ENCODE data around the gene BATF3.
"Not testable (repeated sequence)": the region's sequence is repeated elsewhere in the genome, so short reads cannot be mapped to it uniquely, and the experiment has no call there.

The BATF3 gene

DNA sequence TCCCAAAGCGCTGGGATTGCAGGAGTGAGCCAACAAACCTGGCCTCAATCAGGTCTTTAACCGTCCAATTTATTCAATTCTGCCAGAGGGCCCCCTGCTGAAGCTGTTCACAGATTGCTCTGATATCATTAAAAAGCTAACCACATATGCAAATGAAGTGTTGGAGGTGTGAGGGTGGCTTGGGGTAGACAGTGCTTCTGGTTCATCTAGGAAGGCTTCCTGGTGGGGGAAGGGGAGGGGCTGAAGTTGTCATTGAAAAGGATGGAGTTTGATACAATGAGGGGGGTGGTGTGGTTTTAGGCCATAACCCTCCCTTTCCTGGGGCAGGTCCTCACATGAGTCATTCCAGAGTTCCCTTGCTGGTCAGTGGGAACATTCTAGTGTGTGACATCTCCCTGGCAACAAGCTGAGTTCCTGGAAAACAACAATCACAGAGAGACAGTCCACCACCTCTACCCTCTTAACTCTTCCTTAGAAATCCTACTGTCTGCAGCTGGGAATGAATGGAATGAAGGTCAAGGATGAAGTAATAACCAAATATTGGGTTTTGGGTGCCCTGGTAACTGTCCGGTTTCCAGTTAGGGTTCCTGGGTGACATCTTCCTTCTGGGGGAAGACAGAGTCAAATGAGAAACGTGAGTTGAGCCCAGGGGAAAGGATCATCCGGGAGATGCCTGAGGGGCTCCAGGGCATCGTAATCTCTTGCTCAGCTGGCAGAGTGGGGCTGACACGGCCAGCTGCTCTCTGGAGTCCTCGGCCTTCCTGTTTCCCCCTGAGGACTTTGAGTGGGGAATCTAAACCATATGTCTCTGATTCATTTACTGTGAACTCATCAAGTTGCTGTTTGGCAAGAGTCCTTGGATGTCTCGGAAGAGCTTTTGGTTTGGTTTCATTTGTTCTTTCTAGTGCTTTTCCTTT is 32.2 kb downstream of the BATF3 start:
- H3K9ac ChIP-seq (ENCODE audit: low read depth, low read length): no peak overlapping the region
- no peaks in the 10 kb centered on the region for H3K36me3 ChIP-seq (ENCODE audit: insufficient read depth, low read length)
- H3K4me1 ChIP-seq (ENCODE audit: insufficient read depth, low read length): peaks cover 29% of the 10 kb centered on the region
- H3K9me3 ChIP-seq (ENCODE audit: control insufficient read depth, insufficient read depth, low read length): no peaks in the 10 kb centered on the region

DNA sequence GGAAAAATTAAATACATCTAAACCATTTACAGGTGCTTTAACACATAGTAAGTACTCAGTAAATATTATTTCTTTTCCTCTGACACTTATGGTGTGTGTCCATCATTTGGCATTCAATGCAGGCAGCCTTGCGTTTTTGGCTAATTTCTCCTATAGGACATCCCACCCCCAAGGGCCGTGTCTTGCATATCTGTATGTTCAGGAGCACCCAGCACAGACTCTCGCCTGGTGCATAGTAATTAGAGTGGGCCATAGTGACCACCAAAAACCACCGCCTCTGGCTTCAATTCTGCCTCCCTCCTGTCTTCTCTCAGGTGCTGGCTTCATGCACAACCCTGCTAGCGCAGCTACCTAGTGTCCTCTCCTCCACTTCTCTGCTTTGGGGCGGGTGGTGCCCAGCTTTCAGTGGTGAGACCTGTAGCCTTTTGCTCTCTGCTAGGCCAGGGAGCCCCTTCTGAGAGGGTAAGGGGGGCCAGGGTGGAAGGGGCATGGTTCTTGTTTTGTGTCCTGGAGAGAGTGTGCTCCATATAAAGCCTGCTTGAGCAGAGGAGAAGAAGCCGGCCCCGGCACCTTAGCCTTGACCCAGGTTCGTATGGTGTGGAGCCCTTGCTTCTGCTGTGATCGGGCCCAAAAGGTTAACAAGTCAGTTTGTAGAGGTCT is 33.4 kb downstream of the BATF3 start:
- no peak overlapping the region for H3K9ac ChIP-seq (ENCODE audit: low read depth, low read length)
- H3K9me3 ChIP-seq (ENCODE audit: control insufficient read depth, insufficient read depth, low read length): no peaks in the 10 kb centered on the region
- peaks cover 22% of the 10 kb centered on the region for H3K4me1 ChIP-seq (ENCODE audit: insufficient read depth, low read length)
- H3K36me3 ChIP-seq (ENCODE audit: insufficient read depth, low read length): no peaks in the 10 kb centered on the region

DNA sequence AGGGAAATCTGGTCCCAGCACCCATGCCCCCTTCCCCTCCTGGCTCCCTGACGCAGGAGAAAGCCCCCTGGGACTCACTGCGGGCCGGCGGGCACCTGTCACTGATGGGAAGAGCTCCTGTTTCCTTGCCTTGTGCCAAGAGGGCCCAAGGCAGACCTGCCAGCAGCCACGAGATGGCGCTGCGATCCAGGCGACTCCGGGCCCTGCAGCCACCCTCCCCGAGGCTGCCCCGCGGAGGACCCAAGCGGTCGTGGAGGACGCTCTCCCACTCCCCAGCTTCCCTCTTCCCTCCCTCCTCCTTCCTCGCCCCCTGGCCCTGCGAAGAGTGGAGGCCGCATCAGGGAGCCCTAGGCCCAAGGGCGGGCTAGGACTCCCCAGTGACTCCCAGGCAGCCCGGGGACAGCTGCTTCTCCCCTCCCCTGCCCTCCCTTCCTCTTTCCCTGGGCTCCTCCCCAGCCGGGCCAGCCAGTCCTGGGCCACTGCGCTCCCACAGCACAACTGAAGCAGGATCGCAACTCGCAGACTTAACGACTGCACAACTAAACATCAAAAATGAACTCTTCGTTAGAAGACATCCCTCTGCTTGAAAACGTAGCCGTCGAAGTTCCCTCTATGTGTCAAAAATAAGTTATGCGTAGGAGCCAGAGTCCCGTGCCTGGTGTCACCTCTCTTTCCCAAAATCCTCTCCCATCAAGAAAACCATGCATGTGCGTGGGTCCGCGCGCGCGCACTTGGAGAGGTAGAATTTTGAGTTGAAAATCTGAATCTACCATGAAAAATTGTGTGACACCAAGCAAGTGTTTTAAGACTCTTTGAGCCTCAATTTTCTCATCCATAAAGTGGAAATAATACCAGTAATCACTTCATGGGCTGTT is 34.2 kb downstream of the BATF3 start:
- Histone ChIP-seq H3K36me3 (ENCODE audit: insufficient read depth, low read length) (no peaks in the 10 kb centered on the region), H3K9ac (ENCODE audit: low read depth, low read length) (peak overlapping the region; percentile 68), H3K9me3 (ENCODE audit: control insufficient read depth, insufficient read depth, low read length) (no peaks in the 10 kb centered on the region), H3K4me1 (ENCODE audit: insufficient read depth, low read length) (peaks cover 15% of the 10 kb centered on the region)

DNA sequence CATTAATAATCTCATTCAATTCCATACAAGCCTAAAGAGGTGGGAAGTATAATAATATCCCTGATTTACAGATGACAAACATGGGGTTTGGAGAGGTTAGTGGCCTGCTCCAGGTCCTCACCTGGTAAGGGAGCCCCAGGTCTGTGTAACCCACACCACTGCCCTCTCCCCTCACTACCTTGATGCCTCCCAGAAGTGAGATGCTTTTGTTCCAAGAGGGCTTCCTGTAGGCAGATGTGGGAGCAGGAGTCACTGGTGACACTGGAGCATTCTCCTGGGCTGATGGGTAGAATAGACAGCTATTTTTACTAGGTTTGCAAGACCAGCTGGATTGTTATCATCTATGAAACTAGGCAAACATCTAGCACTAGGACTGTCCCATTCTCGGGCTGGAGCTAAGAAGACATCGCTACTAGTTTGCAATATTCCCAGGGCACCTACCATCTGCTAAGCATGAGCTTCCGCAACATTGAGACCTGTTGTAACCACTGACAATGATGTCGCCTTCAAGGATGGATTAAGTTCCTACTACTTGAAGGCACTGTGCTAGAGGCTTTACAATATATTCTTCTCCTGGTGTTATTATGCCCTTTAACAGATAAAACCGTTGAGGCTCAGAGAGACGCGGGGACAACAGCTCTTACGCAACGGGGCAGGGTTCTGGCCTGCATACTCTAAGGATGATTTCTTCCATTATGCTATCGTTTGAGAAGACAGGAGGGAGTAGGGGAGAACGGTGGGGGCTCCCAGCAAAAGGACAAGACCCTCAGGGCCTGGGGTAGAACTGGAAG is 35.0 kb downstream of the BATF3 start:
- H3K4me1 ChIP-seq (ENCODE audit: insufficient read depth, low read length): peaks cover 10% of the 10 kb centered on the region
- no peaks in the 10 kb centered on the region for H3K9me3 ChIP-seq (ENCODE audit: control insufficient read depth, insufficient read depth, low read length)
- no peaks in the 10 kb centered on the region for H3K36me3 ChIP-seq (ENCODE audit: insufficient read depth, low read length)
- no peak overlapping the region for H3K9ac ChIP-seq (ENCODE audit: low read depth, low read length)

DNA sequence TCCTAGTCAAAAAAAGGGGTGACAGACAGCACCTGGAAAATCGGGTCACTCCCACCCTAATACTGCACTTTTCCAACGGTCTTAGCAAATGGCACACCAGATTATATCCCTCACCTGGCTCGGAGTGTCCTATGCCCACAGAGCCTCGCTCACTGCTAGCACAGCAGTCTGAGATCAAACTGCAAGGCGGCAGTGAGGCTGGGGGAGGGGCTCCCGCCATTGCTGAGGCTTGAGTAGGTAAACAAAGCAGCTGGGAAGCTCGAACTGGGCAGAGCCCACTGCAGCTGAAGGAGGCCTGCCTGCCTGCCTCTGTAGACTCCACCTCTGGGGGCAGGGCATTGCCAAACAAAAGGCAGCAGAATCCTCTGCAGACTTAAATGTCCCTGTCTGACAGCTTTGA is 41.4 kb downstream of the BATF3 start:
- peaks cover 20% of the 10 kb centered on the region; the same call in 1 of the 2 replicates for H3K4me1 ChIP-seq (ENCODE audit: insufficient read depth, low read length)
- H3K9ac ChIP-seq (ENCODE audit: low read depth, low read length); H3K36me3 ChIP-seq (ENCODE audit: insufficient read depth, low read length); H3K9me3 ChIP-seq (ENCODE audit: control insufficient read depth, insufficient read depth, low read length): not testable (repeated sequence)

DNA sequence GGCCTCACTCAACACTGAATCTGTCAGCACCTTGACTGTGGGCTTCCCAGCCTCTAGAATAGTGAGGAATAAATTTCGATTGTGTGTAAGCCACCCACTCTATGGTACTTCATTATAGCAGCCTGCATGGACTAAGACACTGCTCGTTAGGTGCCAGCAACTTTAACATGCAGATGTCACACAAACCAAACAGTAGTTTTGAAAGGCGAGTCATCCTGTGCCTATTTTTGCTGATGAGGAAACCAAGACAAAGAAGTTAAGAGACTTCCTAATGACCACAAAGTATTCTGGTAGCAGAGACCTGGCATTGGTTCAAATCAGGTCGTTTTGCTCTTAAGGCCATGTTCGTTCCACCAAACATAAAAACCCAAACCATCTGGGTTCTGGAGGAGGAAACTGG is 42.9 kb downstream of the BATF3 start:
- Histone ChIP-seq H3K4me1 (ENCODE audit: insufficient read depth, low read length) (peaks cover 20% of the 10 kb centered on the region; the same call in 1 of the 2 replicates), H3K36me3 (ENCODE audit: insufficient read depth, low read length) (no peaks in the 10 kb centered on the region), H3K9me3 (ENCODE audit: control insufficient read depth, insufficient read depth, low read length) (no peaks in the 10 kb centered on the region), H3K9ac (ENCODE audit: low read depth, low read length) (no peak overlapping the region)

DNA sequence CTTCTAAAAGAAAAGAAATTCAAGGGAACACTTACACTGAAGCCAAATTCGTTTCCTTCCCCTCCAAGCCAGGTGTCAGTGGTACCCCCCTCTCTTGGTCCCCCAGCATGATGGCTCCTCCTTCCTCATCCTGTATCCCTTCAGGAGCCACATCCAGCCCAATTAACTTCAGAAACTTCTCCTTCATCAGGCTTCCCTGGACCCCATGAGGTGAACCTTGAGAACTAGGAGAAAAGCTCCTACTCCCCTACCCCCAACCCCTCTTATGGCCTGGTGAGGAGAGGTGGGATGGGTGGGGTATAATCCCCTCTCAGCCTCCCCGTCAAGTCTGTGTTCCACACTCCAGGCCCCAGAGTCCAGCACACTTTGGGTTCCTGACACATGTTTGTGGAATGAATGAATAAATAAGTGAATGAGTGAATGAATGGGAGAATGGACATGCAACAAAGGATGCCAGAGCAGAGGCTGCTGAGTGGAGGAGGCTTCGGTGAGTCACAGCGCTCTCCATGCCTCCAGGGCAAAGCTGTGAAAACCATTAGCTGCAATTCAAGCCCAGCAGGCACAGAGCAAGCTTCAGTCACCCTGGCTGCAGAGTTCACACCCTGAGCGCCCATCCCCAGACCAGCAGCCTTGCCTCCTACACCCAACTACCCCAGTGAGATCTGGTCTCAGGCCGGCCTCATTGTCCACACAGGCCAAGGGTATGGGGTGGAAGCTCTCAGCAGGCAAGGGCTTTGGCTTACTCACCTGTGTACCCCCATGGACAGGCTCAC is 43.8 kb downstream of the BATF3 start:
- no peaks in the 10 kb centered on the region for H3K36me3 ChIP-seq (ENCODE audit: insufficient read depth, low read length)
- H3K9ac ChIP-seq (ENCODE audit: low read depth, low read length): no peak overlapping the region
- H3K9me3 ChIP-seq (ENCODE audit: control insufficient read depth, insufficient read depth, low read length): no peaks in the 10 kb centered on the region
- H3K4me1 ChIP-seq (ENCODE audit: insufficient read depth, low read length): peaks cover 20% of the 10 kb centered on the region; the same call in 1 of the 2 replicates

DNA sequence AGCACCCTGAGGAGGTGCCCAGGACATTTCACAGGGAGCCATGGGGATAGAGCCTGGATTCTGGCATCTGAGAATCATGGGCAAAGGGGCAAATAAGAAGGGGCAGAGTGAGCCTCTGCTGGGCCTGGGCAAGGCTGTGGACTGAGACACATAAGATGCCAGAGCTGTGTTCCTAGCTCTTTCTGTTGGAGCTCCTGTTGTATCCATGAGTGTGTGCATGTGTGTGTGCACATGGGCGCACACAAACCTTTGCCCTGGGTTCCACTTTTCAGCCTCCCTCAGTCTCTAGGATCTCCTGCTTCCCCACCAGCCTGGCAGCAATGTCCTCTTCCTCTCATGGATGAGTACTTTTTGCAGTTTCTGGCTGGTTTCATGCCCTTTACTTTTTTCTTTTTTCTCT is 47.0 kb downstream of the BATF3 start:
- H3K36me3 ChIP-seq (ENCODE audit: insufficient read depth, low read length): no peaks in the 10 kb centered on the region

DNA sequence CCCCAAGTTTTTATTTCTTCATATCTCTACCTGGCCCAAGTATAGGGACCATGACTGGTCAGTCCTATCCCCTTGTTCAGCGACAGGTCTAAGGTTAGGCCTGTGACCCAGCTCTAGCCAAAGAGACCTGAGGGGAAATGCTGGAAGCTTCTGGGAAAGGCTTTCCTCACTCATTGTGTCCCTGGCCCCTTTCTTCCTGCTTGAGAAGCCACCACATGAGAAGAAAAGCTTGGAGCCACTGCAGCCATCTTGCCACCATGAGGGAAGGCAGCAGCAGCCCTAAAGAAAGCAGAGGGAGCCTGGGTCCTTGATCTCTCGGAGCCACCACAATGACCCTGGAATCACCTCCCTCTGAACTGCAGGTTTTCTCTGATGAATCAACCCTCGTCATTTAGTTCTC is 47.7 kb downstream of the BATF3 start:
- H3K36me3 ChIP-seq (ENCODE audit: insufficient read depth, low read length): no peaks in the 10 kb centered on the region
- H3K4me1 ChIP-seq (ENCODE audit: insufficient read depth, low read length): peaks cover 15% of the 10 kb centered on the region; the same call in 1 of the 2 replicates
- no peaks in the 10 kb centered on the region for H3K9me3 ChIP-seq (ENCODE audit: control insufficient read depth, insufficient read depth, low read length)
- no peak overlapping the region for H3K9ac ChIP-seq (ENCODE audit: low read depth, low read length)

More for the DNA sequence above, 47.0 kb downstream of the BATF3 start:
- no peaks in the 10 kb centered on the region for H3K9me3 ChIP-seq (ENCODE audit: control insufficient read depth, insufficient read depth, low read length)
- H3K9ac ChIP-seq (ENCODE audit: low read depth, low read length): no peak overlapping the region
- peaks cover 15% of the 10 kb centered on the region; the same call in 1 of the 2 replicates for H3K4me1 ChIP-seq (ENCODE audit: insufficient read depth, low read length)

DNA sequence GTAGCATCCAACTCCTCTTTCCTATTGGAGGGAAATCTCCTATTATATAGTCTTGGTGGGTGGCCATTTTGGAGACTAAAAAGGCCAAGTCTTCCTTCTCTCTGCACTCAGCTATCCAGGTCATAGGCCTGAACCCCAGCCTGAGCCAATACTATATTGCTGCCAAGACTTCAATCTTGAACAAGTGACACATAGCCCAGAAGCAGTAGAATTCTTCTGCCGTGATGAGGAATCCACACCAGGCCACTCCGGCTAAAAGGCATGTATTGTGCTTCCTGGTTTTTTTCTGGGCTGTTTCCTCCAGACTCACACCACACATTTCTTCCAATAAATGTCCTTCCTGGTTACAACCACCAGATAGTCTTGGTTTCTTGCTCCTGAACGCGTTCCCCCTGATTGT is 48.1 kb downstream of the BATF3 start:
- H3K9me3 ChIP-seq (ENCODE audit: control insufficient read depth, insufficient read depth, low read length): no peaks in the 10 kb centered on the region

DNA sequence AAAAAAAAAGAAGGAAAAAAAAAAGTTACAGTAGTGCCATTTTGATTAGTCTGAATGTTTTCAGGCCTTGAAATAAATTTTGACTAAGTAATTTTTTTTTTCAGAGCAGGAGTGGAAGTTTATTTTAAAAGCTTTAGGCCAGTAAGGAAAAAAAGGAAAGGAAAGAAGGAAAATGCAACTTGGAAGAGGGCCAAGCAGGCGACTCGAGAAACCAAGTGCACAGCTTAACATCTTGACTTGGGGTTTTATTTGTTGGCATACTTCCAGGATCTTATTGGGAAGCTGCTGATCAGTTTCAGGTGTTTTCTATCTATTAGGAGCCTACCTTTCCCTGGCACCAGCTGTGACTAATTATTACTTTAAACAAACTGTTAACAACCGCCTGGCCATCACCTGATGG is 49.4 kb downstream of the BATF3 start:
- Histone ChIP-seq H3K9me3 (ENCODE audit: control insufficient read depth, insufficient read depth, low read length) (no peaks in the 10 kb centered on the region), H3K4me1 (ENCODE audit: insufficient read depth, low read length) (no peaks in the 10 kb centered on the region), H3K9ac (ENCODE audit: low read depth, low read length) (no peak overlapping the region), H3K36me3 (ENCODE audit: insufficient read depth, low read length) (no peaks in the 10 kb centered on the region)

More for the DNA sequence above, 48.1 kb downstream of the BATF3 start:
- H3K4me1 ChIP-seq (ENCODE audit: insufficient read depth, low read length): peaks cover 12% of the 10 kb centered on the region; the same call in 1 of the 2 replicates
- no peaks in the 10 kb centered on the region for H3K36me3 ChIP-seq (ENCODE audit: insufficient read depth, low read length)
- H3K9ac ChIP-seq (ENCODE audit: low read depth, low read length): no peak overlapping the region

DNA sequence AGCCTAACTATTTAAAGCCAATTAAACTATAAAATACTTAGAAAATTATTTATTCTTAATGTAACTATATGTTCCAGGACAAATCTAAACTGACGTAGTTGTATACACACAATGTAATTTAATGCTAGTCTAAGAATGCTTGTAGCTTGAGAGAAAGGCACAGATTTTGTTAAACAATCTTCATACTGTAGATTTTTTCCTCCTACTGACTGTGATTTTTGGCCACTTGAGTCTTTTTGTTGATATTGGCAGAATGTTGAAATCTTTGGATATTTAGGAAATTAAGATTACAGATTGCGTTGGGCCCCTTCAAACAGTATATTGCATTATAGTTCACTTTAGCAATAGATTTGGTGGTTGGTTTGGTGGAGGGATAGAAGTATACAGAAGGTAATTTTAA is 50.6 kb downstream of the BATF3 start:
- H3K4me1 ChIP-seq (ENCODE audit: insufficient read depth, low read length): no peaks in the 10 kb centered on the region
- H3K9ac ChIP-seq (ENCODE audit: low read depth, low read length): no peak overlapping the region
- no peaks in the 10 kb centered on the region for H3K9me3 ChIP-seq (ENCODE audit: control insufficient read depth, insufficient read depth, low read length)
- no peaks in the 10 kb centered on the region; the same call in 1 of the 2 replicates for H3K36me3 ChIP-seq (ENCODE audit: insufficient read depth, low read length)

DNA sequence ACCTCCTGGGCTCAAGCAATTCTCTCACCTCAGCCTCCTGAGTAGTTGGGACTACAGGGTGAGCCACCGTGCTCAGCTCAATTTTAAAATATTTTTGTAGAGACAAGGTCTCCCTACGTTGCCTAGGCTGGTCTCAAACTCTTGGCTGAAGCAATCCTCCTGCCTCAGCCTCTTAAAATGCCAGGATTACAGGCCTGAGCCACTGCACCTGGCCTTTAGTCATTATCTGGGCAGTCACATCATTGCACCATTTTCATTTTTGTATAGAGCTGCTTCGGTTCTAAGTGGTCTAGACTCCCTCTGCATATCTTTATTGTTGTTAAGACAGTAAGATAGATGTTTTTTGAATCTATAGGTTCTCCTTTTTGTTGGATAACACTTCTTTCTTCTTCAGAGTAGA is 51.2 kb downstream of the BATF3 start:
- H3K9me3 ChIP-seq (ENCODE audit: control insufficient read depth, insufficient read depth, low read length): no peaks in the 10 kb centered on the region
- H3K4me1 ChIP-seq (ENCODE audit: insufficient read depth, low read length): no peaks in the 10 kb centered on the region
- no peaks in the 10 kb centered on the region; the same call in 1 of the 2 replicates for H3K36me3 ChIP-seq (ENCODE audit: insufficient read depth, low read length)
- H3K9ac ChIP-seq (ENCODE audit: low read depth, low read length): no peak overlapping the region
